Measurements from ENCODE around the gene GINS1. TPM values are rescaled to one million over a fixed set of nuclear protein-coding genes. Genes with fewer than 3 reads are reported as not detected.

Gene GINS1
- total RNA-seq, 1 donor from 2014 or later, result 15.5 TPM

GRCh38 chr20:25481918-25482253, 74.4 kb downstream of the GINS1 start:
- Mint-ChIP-seq H3K4me1 (peaks cover 3% of the 10 kb centered on the region), H3K36me3 (peaks cover 41% of the 10 kb centered on the region)

DNA sequence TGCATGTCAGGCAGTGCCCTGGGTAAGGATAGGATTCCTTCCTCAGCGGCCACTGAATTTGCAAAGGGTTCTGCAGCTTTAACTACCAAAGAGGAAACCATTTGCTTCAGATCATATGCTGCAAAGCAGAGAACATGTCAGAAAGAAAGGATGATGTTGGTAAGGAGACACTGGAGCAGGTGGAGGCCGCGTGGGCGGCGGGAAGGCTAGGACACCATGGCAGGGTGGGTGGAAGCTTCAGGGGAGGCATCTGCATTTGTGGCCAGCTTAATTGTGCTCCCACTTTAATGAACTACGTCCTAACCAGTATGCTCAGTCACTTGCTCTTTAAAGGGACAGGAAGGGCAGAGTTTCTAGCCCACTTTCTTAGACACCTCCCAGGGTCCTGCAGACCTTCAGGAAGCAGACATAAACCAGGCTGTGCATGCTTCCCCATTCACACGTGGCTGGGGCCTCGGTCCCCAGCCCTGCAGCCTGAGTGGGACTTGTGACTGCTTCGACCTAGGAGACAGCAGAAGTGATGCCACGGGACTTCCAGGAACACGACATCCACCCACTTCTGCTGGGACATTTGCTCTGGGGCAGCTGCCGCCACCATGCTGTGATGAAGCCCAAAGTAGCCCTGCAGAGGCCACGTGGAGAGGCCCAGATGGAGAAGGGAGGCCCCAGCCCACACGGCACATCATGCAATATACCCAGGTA, 76.1 kb downstream of the GINS1 start:
- H3K27ac Mint-ChIP-seq, result no peak overlapping the region
- H3K4me1 Mint-ChIP-seq, result peaks cover 3% of the 10 kb centered on the region
- H3K4me3 Mint-ChIP-seq, result no peak overlapping the region
- no peak for DNase-seq (ENCODE audit: low spot score in 2 of 2, unreplicated experiment in 2 of 2)
- H3K36me3 Mint-ChIP-seq, result peaks cover 36% of the 10 kb centered on the region
- no peak for TF ChIP-seq CTCF (IDR thresholded peaks at IDR 0.05; ENCODE audit: unreplicated experiment)
- H3K27me3 Mint-ChIP-seq (ENCODE audit: low read depth), result no peaks in the 10 kb centered on the region
- H3K9me3 Mint-ChIP-seq, result no peaks in the 10 kb centered on the region

More at GRCh38 chr20:25481918-25482253, 74.4 kb downstream of the GINS1 start:
- Mint-ChIP-seq H3K9me3 (no peaks in the 10 kb centered on the region), H3K4me3 (no peak overlapping the region), H3K27me3 (ENCODE audit: low read depth) (no peaks in the 10 kb centered on the region), H3K27ac (no peak overlapping the region)
- DNase-seq (ENCODE audit: low spot score in 2 of 2, unreplicated experiment in 2 of 2), result no peak
- no peak for TF ChIP-seq CTCF (IDR thresholded peaks at IDR 0.05; ENCODE audit: unreplicated experiment)

GRCh38 chr20:25484224-25484846, 76.9 kb downstream of the GINS1 start:
- Mint-ChIP-seq H3K36me3 (peaks cover 34% of the 10 kb centered on the region), H3K9me3 (no peaks in the 10 kb centered on the region), H3K4me1 (peaks cover 3% of the 10 kb centered on the region), H3K27ac (no peak overlapping the region), H3K4me3 (no peak overlapping the region), H3K27me3 (ENCODE audit: low read depth) (no peaks in the 10 kb centered on the region)
- DNase-seq (ENCODE audit: low spot score in 2 of 2, unreplicated experiment in 2 of 2), result no peak
- no peak for TF ChIP-seq CTCF (IDR thresholded peaks at IDR 0.05; ENCODE audit: unreplicated experiment)

DNA sequence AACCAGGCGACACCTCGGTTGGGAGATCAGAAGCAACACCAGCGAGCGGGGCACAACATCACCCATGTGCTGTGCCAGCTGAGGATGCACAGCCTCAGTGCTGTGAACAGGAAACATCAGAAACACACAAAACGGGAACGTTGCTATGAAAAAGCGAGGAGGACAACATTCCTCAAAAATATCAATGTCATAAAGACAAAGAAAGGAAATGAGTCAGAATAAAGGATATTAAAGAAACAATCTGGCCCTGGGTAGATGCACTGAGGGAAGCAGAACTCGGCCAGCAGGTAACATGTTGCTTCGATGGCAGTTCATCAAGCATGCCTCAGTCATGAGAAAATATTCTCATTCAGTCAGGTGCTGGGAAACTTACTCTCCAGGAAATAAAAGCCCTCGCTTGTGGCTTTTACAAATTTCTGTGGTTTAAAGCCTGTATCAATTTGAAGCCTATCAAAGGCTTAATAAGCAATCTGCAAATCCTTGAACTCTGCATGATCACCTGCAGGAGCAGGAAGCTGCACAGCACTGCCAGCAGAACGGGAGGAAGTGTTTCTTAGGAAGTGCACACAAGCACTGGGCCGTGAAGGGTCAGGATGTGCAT, 77.5 kb downstream of the GINS1 start:
- TF ChIP-seq CTCF (IDR thresholded peaks at IDR 0.05; ENCODE audit: unreplicated experiment), result no peak
- H3K27me3 Mint-ChIP-seq (ENCODE audit: low read depth), result no peaks in the 10 kb centered on the region
- DNase-seq (ENCODE audit: low spot score in 2 of 2, unreplicated experiment in 2 of 2), result no peak
- H3K27ac Mint-ChIP-seq, result no peak overlapping the region
- peaks cover 34% of the 10 kb centered on the region for H3K36me3 Mint-ChIP-seq
- peaks cover 3% of the 10 kb centered on the region for H3K4me1 Mint-ChIP-seq
- no peak overlapping the region for H3K4me3 Mint-ChIP-seq
- H3K9me3 Mint-ChIP-seq, result no peaks in the 10 kb centered on the region

- TF ChIP-seq CTCF (IDR thresholded peaks at IDR 0.05; ENCODE audit: unreplicated experiment), result no peak
- peaks cover 3% of the 10 kb centered on the region for H3K4me1 Mint-ChIP-seq
- DNase-seq (ENCODE audit: low spot score in 2 of 2, unreplicated experiment in 2 of 2), result no peak
- no peak overlapping the region for H3K27ac Mint-ChIP-seq
- H3K36me3 Mint-ChIP-seq, result peaks cover 37% of the 10 kb centered on the region
- H3K27me3 Mint-ChIP-seq (ENCODE audit: low read depth), result no peaks in the 10 kb centered on the region
- no peaks in the 10 kb centered on the region for H3K9me3 Mint-ChIP-seq
- no peak overlapping the region for H3K4me3 Mint-ChIP-seq
These were observed 78.4 kb downstream of the GINS1 start for GRCh38 chr20:25485872-25486271.

Measured in mesothelial cell of epicardium (in vitro differentiated cells).